Measurements from ENCODE around the gene ZNF205.

DNA sequence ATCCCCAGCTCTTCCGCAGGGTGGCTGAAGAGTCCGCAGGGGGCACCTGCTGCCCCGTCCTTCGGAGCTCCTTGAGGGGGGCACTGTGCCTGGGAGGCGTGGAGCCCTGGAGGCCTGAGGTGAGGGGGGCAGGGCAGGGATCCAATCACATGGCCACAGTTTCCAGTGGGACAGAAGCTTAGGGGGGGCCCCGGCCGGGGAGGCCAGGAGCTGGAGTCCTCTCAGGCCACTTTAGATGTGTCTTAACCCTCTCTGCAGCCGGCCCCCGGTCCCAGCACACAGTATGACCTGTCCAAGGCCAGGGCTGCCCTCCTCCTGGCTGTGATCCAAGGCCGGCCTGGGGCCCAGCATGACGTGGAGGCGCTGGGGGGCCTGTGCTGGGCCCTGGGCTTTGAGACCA is 33.3 kb downstream of the ZNF205 start:
- TF ChIP-seq, protein P1, sequence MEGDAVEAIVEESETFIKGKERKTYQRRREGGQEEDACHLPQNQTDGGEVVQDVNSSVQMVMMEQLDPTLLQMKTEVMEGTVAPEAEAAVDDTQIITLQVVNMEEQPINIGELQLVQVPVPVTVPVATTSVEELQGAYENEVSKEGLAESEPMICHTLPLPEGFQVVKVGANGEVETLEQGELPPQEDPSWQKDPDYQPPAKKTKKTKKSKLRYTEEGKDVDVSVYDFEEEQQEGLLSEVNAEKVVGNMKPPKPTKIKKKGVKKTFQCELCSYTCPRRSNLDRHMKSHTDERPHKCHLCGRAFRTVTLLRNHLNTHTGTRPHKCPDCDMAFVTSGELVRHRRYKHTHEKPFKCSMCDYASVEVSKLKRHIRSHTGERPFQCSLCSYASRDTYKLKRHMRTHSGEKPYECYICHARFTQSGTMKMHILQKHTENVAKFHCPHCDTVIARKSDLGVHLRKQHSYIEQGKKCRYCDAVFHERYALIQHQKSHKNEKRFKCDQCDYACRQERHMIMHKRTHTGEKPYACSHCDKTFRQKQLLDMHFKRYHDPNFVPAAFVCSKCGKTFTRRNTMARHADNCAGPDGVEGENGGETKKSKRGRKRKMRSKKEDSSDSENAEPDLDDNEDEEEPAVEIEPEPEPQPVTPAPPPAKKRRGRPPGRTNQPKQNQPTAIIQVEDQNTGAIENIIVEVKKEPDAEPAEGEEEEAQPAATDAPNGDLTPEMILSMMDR (IDR thresholded peaks at IDR 0.05; ENCODE audit: insufficient read depth, low read depth, low read length): no peak
- TF ChIP-seq EZH2 (IDR thresholded peaks at IDR 0.05; ENCODE audit: insufficient read depth, low read length): no peak
